KOPT-K1 (cell line): Measurements from ENCODE around the gene GNB3.
"Not testable (repeated sequence)": the region's sequence is repeated elsewhere in the genome, so short reads cannot be mapped to it uniquely, and the experiment has no call there.

ENCODE experiments used
- H3K27ac ChIP-seq: fragments of 200-600 bp; sonication (generic); 2 replicates; pipeline ENCODE4 v1.5.1; 2016; ENCODE audit warnings: antibody characterized with exemption, mild to moderate bottlenecking, low read depth, low read length; ENCODE audit not compliant: poor library complexity, severe bottlenecking
- H3K36me3 ChIP-seq: fragments of 200-600 bp; sonication (generic); 2 replicates; pipeline ENCODE4 v1.5.1; 2017; ENCODE audit warnings: antibody characterized with exemption, mild to moderate bottlenecking, low read length, moderate library complexity; ENCODE audit not compliant: insufficient read depth
- H3K9me3 ChIP-seq: fragments of 200-600 bp; sonication (generic); 2 replicates; pipeline ENCODE4 v1.5.1; 2017; ENCODE audit warnings: antibody characterized with exemption, low read length, mild to moderate bottlenecking; ENCODE audit not compliant: insufficient read depth, poor library complexity, severe bottlenecking

GNB3 gene

DNA sequence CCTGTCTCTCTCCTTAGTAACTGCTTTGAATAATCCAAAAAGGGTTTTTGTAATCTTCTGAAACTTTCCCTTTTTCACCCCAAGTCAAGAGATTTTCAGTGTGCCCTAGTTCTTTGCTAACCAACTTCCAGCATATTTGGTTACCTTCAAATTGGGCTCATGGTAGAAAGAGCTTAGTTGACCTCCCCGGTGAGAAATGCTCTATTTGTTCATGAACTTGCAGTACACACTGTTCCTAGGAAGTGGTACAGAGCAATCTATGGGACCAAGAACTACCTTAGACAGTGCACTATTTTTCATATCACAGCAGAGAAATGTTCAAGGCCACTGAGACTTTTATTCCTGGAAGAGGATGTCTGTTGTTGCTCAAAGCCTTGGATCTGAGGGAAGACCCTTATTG lies 12.9 kb downstream of the GNB3 start:
- H3K27ac ChIP-seq, result no peak overlapping the region
- H3K9me3 ChIP-seq, result no peaks in the 10 kb centered on the region
- peaks cover 67% of the 10 kb centered on the region for H3K36me3 ChIP-seq

DNA sequence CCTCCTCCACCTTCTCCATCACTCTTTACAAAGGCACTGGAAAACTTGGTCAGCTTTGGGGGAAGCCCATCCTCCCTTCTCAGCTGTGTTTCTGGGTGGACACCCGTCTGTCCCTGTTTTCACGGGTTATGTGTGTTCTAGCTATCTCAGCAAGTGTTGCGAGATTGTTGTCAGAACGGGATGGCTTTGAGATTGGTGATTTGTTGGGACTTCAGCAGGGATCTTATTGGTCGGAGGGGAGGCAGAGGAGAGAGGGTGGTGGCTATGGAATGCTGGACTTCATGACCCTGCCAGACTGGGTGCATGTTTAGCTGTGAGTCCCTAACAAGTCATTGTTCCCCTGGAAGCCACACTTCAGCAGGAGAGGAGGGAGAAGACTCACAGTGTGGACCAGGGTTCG lies 13.3 kb downstream of the GNB3 start:
- Histone ChIP-seq H3K36me3 (peaks cover 67% of the 10 kb centered on the region), H3K9me3 (no peaks in the 10 kb centered on the region), H3K27ac (no peak overlapping the region)

DNA sequence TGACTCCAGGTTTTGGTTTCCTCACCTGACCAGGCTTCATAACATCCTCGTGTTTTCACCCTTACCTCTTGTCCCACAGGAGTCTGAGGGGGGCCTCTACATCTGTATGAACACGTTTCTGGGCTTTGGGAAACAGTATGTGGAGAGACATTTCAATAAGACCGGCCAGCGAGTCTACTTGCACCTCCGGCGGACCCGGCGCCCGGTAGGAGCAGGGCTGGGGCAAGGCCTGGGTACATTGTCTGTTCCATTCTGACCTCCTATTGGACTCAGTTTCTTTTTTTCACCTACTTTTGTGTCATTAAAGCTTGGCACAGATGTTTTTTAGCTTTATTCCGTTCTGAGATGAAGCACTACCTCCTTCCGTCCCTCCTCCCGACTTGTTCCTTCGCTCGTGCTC lies 14.6 kb downstream of the GNB3 start:
- Histone ChIP-seq H3K9me3 (no peaks in the 10 kb centered on the region), H3K27ac (no peak overlapping the region), H3K36me3 (peaks cover 67% of the 10 kb centered on the region)

DNA sequence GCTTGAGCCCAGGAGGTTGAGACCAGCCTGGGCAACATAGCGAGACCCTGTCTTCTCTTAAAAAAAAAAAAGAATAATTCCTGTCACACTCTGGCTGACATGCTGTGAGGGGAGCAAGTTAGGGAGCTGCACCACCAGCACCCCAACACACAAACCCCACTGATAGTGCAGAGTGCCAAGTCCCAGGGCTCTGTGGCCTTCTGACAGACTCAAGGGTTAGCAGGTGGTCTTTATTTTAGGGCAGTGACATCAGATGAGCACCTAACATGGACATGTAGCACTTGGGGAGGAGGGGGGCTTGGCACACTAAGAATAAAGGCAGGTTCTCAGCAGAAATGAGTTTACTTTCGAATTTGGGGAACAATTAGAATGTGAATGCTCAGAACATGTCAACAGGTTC lies 18.1 kb downstream of the GNB3 start:
- H3K27ac ChIP-seq, result no peak overlapping the region
- H3K9me3 ChIP-seq, result no peaks in the 10 kb centered on the region
- peaks cover 98% of the 10 kb centered on the region for H3K36me3 ChIP-seq

DNA sequence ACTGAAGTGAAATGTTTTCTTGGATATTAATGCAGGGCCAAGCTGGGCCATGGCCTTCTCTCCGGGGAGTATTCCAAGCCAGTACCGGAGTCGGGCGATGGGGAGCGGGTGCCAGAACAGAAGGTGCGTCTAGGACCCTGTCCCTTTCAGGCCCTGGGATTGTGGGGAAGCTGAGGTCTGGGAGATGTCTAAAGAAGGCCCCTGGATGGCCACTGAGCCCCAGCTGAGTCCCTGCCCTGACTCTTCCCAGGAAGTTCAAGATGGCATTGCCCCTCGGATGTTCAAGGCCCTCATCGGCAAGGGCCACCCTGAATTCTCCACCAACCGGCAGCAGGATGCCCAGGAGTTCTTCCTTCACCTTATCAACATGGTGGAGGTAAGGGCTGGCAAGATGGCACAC lies 19.4 kb downstream of the GNB3 start:
- H3K36me3 ChIP-seq, result peaks cover 100% of the 10 kb centered on the region
- H3K27ac ChIP-seq, result no peak overlapping the region
- H3K9me3 ChIP-seq, result no peaks in the 10 kb centered on the region

DNA sequence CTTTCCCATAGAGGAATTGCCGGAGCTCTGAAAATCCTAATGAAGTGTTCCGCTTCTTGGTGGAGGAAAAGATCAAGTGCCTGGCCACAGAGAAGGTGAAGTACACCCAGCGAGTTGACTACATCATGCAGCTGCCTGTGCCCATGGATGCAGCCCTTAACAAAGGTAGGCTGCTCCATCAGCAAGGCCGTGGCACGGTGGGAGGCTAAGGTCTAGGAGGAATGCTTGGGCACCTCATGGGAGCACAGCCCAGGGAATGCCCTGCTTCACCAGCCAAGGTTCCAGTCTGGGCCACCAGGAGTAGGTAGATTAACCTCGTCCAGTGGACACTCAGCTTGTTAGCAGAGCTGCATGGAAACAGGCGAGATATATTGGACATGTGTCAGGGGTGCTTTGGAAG lies 20.2 kb downstream of the GNB3 start:
- Histone ChIP-seq H3K9me3 (no peaks in the 10 kb centered on the region), H3K36me3 (peaks cover 100% of the 10 kb centered on the region), H3K27ac (no peak overlapping the region)

DNA sequence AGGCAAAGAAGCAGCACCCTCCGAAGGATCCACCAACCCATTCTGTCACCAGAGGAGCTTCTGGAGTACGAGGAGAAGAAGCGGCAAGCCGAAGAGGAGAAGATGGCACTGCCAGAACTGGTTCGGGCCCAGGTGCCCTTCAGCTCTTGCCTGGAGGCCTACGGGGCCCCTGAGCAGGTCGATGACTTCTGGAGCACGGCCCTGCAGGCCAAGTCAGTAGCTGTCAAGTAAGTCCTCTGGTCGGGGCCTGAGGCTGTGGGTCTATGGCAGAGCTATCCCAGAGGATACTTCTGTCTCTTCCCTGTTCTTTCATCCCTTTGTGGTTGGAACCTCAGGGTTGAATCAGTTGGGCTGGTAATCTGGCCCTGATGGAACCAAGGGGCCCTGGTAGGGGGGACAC lies 20.7 kb downstream of the GNB3 start:
- Histone ChIP-seq H3K27ac (no peak overlapping the region), H3K36me3 (peaks cover 100% of the 10 kb centered on the region), H3K9me3 (no peaks in the 10 kb centered on the region)

DNA sequence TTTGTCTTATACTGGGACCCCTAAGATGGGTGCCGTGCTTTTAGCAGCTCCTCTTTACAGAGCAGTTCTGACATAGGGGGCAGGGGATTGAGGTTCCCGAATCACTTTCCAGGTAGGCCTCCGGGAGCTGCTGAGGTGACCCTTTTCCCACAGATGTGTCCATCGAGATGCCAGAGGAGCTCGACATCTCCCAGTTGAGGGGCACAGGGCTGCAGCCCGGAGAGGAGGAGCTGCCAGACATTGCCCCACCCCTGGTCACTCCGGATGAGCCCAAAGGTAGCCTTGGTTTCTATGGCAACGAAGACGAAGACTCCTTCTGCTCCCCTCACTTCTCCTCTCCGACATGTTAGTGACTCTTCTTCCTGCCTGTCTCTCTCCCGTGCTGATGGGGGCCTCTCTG lies 22.3 kb downstream of the GNB3 start:
- no peak overlapping the region for H3K27ac ChIP-seq
- peaks cover 83% of the 10 kb centered on the region for H3K36me3 ChIP-seq
- H3K9me3 ChIP-seq, result no peaks in the 10 kb centered on the region

DNA sequence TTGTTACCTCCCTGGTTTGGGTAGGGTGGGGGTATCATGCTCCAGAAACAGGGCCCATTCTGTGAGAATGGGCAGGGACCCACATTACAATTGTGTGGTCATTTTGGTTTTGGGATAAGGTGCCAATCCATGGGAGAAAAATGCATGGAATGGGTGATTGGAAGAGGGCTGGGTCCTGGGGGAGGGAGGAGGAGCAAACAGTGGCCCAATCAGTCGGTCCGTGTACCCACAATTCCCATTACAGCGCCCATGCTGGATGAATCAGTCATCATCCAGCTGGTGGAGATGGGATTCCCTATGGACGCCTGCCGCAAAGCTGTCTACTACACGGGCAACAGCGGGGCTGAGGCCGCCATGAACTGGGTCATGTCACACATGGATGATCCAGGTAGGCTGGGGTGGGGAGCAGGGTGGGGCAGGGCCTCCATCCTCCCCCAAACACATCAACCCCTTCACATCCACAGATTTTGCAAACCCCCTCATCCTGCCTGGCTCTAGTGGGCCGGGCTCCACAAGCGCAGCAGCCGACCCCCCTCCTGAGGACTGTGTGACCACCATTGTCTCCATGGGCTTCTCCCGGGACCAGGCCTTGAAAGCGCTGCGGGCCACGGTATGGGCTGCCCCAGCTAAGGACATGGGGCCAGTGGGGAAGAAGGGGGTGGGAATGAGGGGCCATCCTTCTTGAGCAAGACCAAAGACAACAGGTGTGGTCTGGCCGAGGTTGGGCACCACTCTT lies 23.0 kb downstream of the GNB3 start:
- H3K36me3 ChIP-seq, result peaks cover 77% of the 10 kb centered on the region
- no peak overlapping the region for H3K27ac ChIP-seq
- no peaks in the 10 kb centered on the region for H3K9me3 ChIP-seq

DNA sequence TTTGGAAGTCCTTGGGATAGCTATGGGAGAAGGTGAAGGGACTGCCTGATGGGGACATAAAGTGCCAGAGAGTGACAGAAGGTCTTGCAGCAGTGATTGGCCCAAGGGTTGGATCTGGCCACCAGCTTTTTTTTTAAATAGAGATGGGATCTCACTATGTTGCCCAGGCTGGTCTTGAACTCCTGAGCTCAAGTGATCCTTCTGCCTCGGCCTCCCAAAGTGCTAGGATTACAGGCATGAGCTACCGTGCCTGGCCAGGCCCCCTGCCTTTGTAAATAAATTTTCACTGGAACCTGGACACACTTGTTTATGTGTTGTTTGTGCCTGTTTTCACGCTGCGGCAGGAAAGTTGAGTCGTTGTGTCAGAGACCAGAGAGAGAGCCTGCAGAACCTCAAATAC lies 24.6 kb downstream of the GNB3 start:
- H3K36me3 ChIP-seq, result peaks cover 77% of the 10 kb centered on the region
- H3K27ac ChIP-seq, H3K9me3 ChIP-seq: not testable (repeated sequence)

DNA sequence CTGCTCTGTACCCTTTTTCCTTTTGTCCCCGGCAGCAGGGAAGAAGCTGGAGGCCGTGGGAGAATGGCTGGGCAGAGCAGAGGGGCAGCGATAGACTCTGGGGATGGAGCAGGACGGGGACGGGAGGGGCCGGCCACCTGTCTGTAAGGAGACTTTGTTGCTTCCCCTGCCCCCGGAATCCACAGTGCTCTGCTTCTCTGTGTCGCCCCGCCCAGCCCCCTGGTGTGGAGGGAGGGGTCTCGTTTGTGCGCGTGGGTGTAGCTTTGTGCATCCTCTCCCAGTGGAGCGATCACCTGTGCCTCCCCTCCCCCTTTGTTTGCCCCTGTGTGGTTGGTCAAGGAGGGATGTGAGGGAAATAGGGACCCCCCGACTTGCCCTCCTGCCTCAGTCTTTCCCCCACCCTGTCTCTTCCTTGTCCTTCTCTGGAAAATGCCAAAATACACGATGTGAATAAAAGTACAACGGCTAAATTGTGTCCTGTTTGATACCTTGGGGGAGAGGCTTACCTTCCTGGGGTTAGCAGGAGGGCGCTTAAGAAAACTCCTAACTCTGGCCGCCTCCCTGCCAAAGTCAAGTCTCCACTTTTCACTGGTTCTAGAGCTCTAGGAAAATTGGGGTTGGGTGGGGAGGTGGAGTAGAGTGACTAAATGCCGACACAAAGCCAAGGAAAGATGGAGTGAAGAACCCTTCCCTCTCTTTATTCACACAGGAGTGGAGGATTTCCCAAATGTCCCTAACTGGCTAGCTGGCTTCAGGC lies 25.6 kb downstream of the GNB3 start:
- H3K36me3 ChIP-seq, result peaks cover 77% of the 10 kb centered on the region
- no peak overlapping the region for H3K27ac ChIP-seq
- no peaks in the 10 kb centered on the region for H3K9me3 ChIP-seq

DNA sequence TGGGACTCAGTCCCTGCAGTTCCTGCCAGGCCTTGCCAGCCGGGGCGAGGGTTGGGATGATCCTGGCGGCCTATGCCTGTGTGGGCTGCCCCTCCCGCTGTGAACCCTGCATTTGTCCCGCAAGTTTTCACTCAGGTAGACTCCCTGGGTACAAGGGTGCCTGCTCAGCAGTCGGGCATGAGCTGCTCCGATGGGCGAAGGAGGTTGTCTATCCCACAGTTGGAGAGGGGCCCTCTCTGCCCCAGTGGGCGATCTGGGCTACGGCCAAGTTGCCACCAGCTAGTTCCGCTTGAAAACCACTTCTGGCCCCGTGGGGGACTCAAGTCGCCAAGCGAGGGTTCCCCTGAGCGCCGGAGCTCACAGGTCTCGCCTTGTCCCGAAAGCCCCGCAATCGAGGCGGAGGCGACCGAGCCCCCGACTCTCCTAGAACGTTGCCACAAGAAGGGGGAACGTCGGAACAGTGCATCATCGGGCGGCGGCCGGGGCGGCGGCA lies 26.2 kb downstream of the GNB3 start:
- peak overlapping the region; percentile 95 for H3K27ac ChIP-seq
- H3K36me3 ChIP-seq, result peaks cover 77% of the 10 kb centered on the region

DNA sequence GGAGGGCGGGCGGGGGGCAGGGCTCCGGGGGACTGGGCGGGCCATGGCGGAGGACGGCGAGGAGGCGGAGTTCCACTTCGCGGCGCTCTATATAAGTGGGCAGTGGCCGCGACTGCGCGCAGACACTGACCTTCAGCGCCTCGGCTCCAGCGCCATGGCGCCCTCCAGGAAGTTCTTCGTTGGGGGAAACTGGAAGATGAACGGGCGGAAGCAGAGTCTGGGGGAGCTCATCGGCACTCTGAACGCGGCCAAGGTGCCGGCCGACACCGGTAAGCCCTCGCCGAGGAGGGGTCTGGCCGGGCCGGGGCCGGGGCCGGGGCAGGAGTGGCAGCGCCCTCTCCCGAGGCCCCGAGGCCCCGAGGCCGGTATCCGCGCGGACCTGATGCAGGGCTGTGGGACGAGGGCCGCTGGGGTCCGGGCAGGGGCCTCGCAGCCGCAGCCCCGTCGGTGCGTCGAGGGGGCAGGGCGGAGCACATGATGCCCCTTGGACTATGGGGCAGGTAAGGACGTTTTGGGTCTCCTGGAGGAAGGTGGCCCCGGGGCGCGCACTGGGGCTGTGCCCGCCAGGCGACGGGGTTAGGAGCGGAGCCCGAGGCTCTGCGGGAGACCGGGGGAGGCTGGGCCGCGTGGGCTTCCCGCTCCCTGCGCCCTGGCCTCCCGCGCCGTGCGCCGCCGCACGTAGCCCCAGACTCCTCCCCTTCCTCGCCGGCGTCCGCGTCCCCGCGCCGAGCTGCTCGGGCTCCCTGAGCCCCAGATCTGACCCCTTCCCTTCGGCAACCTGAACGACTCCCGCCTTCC lies 26.9 kb downstream of the GNB3 start, which contains the start of gene TPI1:
TSS of gene TPI1 (plus strand) at position 119 of the 798 bp plus-strand sequence. CDS start at position 155, 36 bp downstream.
- peak within 1 kb of the TSS; percentile 95 for H3K27ac ChIP-seq
- peaks cover 73% of the 10 kb centered on the region for H3K36me3 ChIP-seq
- H3K9me3 ChIP-seq, result no peaks in the 10 kb centered on the region

More for the DNA sequence above, 26.2 kb downstream of the GNB3 start:
- H3K9me3 ChIP-seq, result no peaks in the 10 kb centered on the region

DNA sequence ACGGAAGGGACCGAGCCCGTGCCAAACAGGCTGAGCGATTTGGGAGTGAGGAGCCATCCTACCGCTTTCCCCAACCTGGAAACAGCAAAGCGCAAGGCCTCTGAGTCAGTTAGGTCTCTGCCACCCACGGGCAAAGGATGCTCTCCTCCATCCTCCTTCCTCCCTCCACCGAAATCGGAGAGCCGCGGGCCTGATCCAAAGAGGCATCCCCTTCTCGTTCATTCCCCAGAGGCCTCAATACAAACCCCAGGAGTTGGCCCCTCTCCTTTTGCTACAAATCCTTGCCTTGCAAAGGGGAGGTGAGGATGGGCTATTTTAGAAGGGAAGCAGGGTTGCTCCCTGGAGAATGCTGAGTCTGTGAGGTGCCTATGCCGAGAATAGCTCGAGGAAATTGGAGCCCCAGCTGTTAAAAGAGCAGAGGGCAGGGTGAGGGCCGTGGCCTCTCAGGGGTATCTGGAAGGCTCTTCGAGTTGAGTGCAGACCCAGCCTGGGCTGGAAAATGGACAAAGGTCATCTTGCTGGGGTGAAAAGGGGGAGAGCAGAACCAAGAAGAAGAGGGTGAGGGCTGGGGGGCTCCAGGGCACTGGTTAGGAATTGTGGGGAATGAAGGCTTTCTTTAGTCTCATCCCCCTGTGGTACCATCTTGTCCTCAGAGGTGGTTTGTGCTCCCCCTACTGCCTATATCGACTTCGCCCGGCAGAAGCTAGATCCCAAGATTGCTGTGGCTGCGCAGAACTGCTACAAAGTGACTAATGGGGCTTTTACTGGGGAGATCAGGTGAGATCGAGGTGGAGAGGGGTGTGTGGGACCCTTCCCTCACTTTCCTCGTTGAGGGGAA lies 27.7 kb downstream of the GNB3 start:
- Histone ChIP-seq H3K27ac (peak overlapping the region; percentile 95), H3K36me3 (peaks cover 65% of the 10 kb centered on the region), H3K9me3 (no peaks in the 10 kb centered on the region)
